ENCODE data around the gene ZNF750.
A peak's percentile ranks its signal among the peaks of the same experiment; 100 is the strongest.
"Not testable (repeated sequence)": the region's sequence is repeated elsewhere in the genome, so short reads cannot be mapped to it uniquely, and the experiment has no call there.

ZNF750 gene

DNA sequence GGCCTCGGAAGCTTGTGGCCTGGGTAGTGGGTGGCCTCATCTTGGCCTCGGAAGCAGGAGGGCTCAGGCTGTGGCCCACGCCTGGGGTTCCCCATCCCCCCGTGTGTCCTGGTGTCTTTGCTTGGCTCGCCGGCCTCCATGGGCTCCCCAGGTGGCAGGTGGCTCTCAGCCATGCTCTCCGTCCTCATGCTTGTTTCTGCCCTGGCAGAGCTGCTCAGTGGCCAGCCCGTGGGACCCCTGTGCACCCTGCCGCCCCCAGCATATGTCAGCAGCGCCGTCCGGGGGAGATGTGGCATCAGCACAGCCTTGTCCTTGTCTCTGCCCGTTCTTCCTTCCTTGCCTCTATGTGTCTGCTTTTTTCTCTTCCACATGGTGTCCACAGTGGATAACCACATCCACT lies 49.4 kb downstream of the ZNF750 start:
- DNase-seq, result no peak

- DNase-seq, result no peak
Observed at GRCh38 chr17:82789806-82790205, 50.0 kb downstream of the ZNF750 start.

DNA sequence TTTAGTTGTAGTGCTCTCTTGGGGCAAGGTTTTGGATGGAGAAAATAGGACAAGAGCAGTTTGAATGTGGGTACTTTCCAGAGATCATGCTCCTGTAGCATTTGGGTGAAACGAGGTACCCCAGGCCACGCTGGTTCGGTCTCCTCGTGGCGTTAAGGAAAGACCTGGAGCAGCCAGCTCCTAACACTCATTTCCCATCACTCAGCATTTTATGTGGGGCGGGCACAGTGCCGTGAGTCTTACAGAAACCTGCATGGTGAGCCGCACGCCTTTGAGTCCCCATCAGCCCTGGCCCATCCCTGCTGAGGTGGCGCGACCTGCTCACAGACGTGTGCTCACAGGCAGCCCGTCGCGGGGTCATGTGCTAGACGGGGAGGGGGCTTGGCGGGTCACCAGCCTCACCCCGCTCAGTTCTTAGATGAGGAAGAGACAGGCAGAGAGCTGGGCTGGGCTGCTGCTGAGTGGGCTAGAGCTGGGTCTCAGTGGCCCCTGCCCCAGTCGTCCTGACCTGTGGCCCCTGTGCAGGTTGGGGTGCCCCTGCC lies 50.7 kb downstream of the ZNF750 start:
- no peak for DNase-seq

DNA sequence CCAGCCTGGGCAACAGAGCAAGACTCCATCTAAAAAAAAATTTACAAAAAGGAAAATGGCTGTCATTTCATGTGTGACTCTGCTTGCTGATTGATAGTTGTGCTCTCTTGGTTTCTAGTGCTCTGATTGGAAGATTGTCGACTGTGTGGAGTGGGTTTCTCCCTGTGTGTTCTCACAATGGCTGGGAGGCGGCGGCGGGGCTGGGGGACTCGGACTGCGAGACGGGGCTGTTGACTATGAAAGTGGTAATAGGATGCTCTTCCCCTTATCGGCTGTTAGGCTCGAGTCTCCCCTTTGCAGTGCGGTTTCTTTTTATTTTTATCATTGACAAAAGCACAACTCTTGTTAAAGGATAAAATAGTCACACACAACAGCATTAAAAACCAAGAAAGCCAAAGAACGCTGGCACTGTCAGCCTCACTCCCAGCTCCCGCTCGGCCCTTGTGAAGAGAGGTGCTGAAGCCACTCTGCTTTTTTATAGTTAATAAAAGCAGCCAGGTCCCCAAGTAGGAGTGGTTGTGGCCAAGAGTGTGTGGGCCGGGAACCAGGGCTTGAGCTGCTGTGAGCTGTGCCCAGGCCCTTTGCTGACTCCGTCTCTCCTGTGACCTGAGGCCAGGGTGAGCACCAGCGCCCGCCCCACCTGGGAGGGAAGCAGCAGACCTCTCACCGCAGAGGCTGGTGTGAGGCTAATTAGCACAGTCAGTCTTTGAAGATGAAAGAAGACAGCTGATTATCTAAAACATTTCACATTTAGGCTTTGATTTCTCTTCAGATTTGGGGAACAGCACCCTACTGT lies 51.4 kb downstream of the ZNF750 start:
- no peak for DNase-seq

GRCh38 chr17:82787081-82787848 lies 52.6 kb downstream of the ZNF750 start:
- no peak for DNase-seq

DNA sequence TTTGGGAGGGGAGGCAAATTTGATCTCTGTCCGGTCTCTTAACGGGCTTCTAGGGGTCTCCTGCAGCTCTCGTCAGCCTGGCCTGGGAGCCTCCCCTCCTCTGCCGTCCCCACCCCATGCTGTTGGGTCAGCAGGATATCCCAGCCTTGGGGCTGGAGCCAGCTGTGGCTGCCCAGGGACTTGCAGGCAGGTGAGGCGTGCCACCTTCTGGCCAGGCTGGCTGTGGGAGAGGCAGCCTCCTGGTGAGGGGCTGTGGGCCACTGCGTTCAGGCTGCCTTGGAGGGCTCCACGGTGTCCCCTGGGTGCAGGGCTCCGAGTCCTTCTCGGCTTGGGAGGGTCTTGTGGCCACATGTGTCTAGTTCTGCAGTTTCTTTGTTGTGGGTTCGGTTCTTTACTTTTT lies 53.4 kb downstream of the ZNF750 start:
- DNase-seq, result no peak

DNA sequence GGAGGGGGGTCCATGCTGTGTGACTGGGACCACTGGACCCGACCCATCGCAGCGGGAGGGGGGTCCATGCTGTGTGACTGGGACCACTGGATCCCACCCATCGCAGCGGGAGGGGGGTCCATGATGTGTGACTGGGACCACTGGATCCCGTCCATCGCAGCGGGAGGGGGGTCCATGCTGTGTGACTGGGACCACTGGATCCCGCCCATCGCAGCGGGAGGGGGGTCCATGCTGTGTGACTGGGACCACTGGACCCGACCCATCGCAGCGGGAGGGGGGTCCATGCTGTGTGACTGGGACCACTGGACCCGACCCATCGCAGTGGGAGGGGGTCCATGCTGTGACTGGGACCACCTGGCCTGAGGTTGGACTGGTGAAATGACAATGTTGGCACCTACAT lies 54.2 kb downstream of the ZNF750 start:
- not testable (repeated sequence) for DNase-seq

DNA sequence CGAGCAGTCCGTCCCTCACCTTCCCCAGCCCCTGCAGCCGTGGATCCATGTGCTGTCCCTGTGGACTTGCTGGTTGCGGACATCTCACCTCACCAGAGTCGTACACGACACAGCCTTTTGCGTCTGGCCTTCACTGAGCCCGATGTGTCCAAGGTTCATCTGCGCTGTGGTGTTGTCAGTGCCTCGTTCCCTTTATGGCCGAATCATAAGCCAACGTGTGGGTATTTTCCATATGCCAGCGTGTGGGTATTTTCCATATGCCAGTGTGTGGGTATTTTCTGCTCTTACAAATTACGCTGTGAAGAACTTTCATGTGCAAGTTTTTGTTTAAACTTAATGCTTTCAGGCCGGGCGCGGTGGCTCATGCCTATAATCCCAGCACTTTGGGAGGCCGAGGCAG lies 56.3 kb downstream of the ZNF750 start:
- no peak for DNase-seq

DNA sequence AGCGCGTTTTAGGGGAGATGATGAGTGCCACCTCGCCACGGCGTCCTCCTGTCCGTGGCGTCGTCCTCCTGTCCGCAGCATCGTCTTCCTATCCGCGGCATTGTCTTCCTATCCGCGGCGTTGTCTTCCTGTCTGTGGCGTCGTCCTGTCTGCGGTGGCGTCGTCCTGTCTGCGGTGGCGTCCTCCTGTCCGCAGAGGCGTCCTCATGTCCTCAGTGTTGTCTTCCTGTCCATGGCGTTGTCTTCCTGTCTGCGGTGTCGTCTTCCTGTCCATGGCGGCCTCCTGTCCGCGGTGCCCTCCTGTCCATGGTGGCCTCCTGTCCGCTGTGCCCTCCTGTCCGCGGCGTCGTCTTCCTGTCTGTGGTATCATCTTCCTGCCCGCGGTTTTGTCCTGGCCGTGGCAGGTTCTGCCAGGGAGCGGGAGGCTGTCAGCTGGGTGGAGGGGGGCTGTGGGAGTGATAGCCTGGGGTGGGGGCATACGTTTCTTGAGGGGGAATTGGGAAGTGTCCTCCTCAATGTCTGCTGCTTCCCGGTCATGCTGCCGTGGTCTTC lies 57.1 kb downstream of the ZNF750 start:
- DNase-seq, result peak; percentile 42

DNA sequence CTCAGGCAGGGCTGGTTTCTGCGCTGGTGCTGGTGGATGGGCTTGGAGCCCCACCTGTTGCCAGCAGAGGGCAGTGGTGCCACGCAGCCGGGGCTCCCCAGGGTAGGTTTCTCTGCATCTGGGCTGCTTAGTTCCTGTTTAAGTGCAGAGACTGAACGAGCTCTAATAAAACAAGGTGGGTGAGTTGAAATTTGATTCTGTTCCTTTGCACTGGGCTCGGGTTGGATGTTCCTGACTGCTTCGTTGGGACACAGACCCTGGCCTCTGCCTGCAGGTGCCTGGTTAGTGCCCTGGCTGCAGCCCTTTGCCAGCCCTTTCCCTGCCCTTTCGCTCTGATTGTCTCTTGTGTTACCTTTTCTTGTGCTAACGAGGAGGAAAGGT lies 57.9 kb downstream of the ZNF750 start:
- peak; percentile 81 for DNase-seq

- no peak for DNase-seq
Observed at GRCh38 chr17:82780971-82781893, 58.6 kb downstream of the ZNF750 start.

GRCh38 chr17:82780195-82780594 lies 59.6 kb downstream of the ZNF750 start:
- no peak for DNase-seq

DNA sequence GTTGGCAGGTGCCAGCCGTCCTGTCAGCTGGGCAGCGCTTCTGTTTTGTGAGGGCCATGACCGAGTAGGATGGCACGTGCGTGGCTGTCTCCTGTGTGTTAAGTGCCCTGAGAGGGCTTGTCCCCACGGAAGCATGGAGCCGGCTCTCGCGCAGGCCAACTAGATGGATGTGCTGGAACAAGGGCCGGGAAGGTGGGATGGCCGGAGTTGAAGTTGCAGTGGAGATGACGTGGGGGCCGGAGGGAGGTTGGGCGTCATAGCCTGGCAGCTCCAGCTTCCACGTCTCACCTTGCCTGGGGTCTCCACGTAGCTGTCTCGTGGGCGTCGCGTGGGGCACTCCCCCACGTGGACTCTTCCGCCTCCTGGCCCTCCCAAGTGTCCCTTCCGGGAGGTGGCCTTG lies 60.3 kb downstream of the ZNF750 start:
- DNase-seq, result no peak
